Measurements from ENCODE around the gene NUDCD2.
A peak's percentile ranks its signal among the peaks of the same experiment; 100 is the strongest.

GRCh38 chr5:163437309-163438182, 22.4 kb downstream of the NUDCD2 start, which contains the start of gene CCNG1:
- TF ChIP-seq EP300 (IDR thresholded peaks at IDR 0.05) = no peak
- TF ChIP-seq, protein P1, sequence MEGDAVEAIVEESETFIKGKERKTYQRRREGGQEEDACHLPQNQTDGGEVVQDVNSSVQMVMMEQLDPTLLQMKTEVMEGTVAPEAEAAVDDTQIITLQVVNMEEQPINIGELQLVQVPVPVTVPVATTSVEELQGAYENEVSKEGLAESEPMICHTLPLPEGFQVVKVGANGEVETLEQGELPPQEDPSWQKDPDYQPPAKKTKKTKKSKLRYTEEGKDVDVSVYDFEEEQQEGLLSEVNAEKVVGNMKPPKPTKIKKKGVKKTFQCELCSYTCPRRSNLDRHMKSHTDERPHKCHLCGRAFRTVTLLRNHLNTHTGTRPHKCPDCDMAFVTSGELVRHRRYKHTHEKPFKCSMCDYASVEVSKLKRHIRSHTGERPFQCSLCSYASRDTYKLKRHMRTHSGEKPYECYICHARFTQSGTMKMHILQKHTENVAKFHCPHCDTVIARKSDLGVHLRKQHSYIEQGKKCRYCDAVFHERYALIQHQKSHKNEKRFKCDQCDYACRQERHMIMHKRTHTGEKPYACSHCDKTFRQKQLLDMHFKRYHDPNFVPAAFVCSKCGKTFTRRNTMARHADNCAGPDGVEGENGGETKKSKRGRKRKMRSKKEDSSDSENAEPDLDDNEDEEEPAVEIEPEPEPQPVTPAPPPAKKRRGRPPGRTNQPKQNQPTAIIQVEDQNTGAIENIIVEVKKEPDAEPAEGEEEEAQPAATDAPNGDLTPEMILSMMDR (IDR thresholded peaks at IDR 0.05) = peak in 2 of 4 experiments; percentile 15 to 20
- TF ChIP-seq POLR2A (IDR thresholded peaks at IDR 0.05) = peak; percentile 65 to 69
- peak; percentile 78 for TF ChIP-seq POLR2AphosphoS5 (IDR thresholded peaks at IDR 0.05)
